IMR-90 (cell line): ENCODE data around the gene NQO2. TPM values are rescaled to one million over a fixed set of nuclear protein-coding genes. Genes with fewer than 3 reads are reported as not detected.

Experiments used
- ATAC-seq: fragments of 200-7000 bp; cut with Tn5 transposase; 2 replicates; pipeline ENCODE4 v1.9.1; 2020; ENCODE audit warnings: low read depth, mild to moderate bottlenecking, moderate library complexity
- BruUV-seq: library from RNA; stranded (reverse); fragments of 400-500 nt; replicated peaks from 2 replicates; lab custom pipeline; 2021; lab: Mats Ljungman, UMichigan
- CTCF ChIA-PET: fragments of 300-600 bp; formaldehyde crosslinking; extraction: SDS; loops from one replicate; lab custom pipeline; 2021; ENCODE audit warnings: antibody characterized with exemption; lab: Yijun Ruan, JAX
- POLR2A ChIA-PET: fragments of 300-600 bp; sonication (Branson Sonifier 250); formaldehyde crosslinking; loops from one replicate; lab custom pipeline; 2022; ENCODE audit warnings: antibody characterized with exemption; ENCODE audit not compliant: unreplicated experiment; lab: Charles Lee
- DNase-seq: peaks from one replicate; pipeline ENCODE4 v3.0.0; 2013
- H2AFZ ChIP-seq: replicated peaks from 2 replicates; pipeline ENCODE3; 2013; ENCODE audit warnings: low read length, mild to moderate bottlenecking; ENCODE audit not compliant: poor library complexity
- H2AK5ac ChIP-seq: 2 replicates; pipeline ENCODE4 v1.6.1; 2013; ENCODE audit warnings: low read depth, low read length, inconsistent platforms
- H2AK9ac ChIP-seq: replicated peaks from 2 replicates; pipeline ENCODE3; 2013; ENCODE audit warnings: mild to moderate bottlenecking, low read depth, low read length, moderate library complexity; ENCODE audit not compliant: poor library complexity
- H2BK120ac ChIP-seq: 2 replicates; pipeline ENCODE4 v1.6.1; 2013; ENCODE audit warnings: low read depth, low read length, inconsistent platforms
- H2BK15ac ChIP-seq: 3 replicates; pipeline ENCODE4 v1.6.1; 2013; ENCODE audit warnings: low read depth, low read length, inconsistent platforms
- H2BK20ac ChIP-seq: 2 replicates; pipeline ENCODE4 v1.6.1; 2013; ENCODE audit warnings: low read depth, mild to moderate bottlenecking, inconsistent platforms, low read length, moderate library complexity
- H2BK5ac ChIP-seq: 2 replicates; pipeline ENCODE4 v1.6.1; 2013; ENCODE audit warnings: mild to moderate bottlenecking, low read depth, low read length, inconsistent platforms; ENCODE audit not compliant: poor library complexity, severe bottlenecking
- H3K14ac ChIP-seq: replicated peaks from 2 replicates; pipeline ENCODE4 v1.6.1; 2013; ENCODE audit warnings: low read depth, low read length, inconsistent platforms
- H3K18ac ChIP-seq: 2 replicates; pipeline ENCODE4 v1.6.1; 2013; ENCODE audit warnings: low read depth, low read length, control low read depth
- H3K23ac ChIP-seq: 2 replicates; pipeline ENCODE4 v1.6.1; 2013; ENCODE audit warnings: low read depth, low read length, inconsistent platforms
- H3K27ac ChIP-seq: 2 replicates; pipeline ENCODE4 v1.5.1; 2013; ENCODE audit warnings: mild to moderate bottlenecking, control low read depth, low read length; ENCODE audit not compliant: insufficient read depth
- H3K27me3 ChIP-seq: 2 replicates; pipeline ENCODE4 v1.6.1; 2013; ENCODE audit warnings: low read length; ENCODE audit not compliant: control insufficient read depth, insufficient read depth
- H3K36me3 ChIP-seq: 2 replicates; pipeline ENCODE4 v1.6.1; 2013; ENCODE audit warnings: low read length, mixed read lengths; ENCODE audit not compliant: control insufficient read depth, insufficient read depth
- H3K4ac ChIP-seq: 2 replicates; pipeline ENCODE4 v1.6.1; 2013; ENCODE audit warnings: low read depth, low read length, inconsistent platforms
- H3K4me1 ChIP-seq: 2 replicates; pipeline ENCODE4 v1.6.1; 2013; ENCODE audit warnings: low read length, mixed read lengths; ENCODE audit not compliant: control insufficient read depth, insufficient read depth
- H3K4me2 ChIP-seq: 2 replicates; pipeline ENCODE4 v1.6.1; 2013; ENCODE audit warnings: low read depth, mild to moderate bottlenecking, control low read depth, low read length, moderate library complexity
- H3K4me3 ChIP-seq: 2 replicates; pipeline ENCODE4 v1.5.1; 2013; ENCODE audit warnings: low read depth, mild to moderate bottlenecking, control low read depth, low read length, moderate library complexity; ENCODE audit not compliant: insufficient read depth
- H3K56ac ChIP-seq: 2 replicates; pipeline ENCODE4 v1.6.1; 2013; ENCODE audit warnings: low read length, inconsistent platforms; ENCODE audit not compliant: insufficient read depth; ENCODE audit errors: extremely low read depth
- H3K79me1 ChIP-seq, 2 experiments: 2 replicates each; pipeline ENCODE4 v1.6.1; 2013; ENCODE audit warnings: low read length in 2 of 2, inconsistent platforms in 1 of 2, low read depth in 1 of 2
- H3K9ac ChIP-seq: 2 replicates; pipeline ENCODE4 v1.6.1; 2013; ENCODE audit warnings: low read depth, low read length, control low read depth
- H3K9me1 ChIP-seq: 2 replicates; pipeline ENCODE4 v1.6.1; 2013; ENCODE audit warnings: low read length, inconsistent platforms; ENCODE audit not compliant: insufficient read depth
- H3K9me3 ChIP-seq: 2 replicates; pipeline ENCODE4 v1.6.1; 2013; ENCODE audit warnings: low read length; ENCODE audit not compliant: control insufficient read depth, insufficient read depth
- H4K20me1 ChIP-seq: 2 replicates; pipeline ENCODE4 v1.6.1; 2013; ENCODE audit warnings: low read length, inconsistent platforms; ENCODE audit not compliant: insufficient read depth
- H4K5ac ChIP-seq: 2 replicates; pipeline ENCODE4 v1.6.1; 2013; ENCODE audit warnings: mild to moderate bottlenecking, low read depth, low read length, control low read depth
- H4K8ac ChIP-seq, 2 experiments: 2 replicates each; pipeline ENCODE4 v1.6.1; 2013; ENCODE audit warnings: low read depth in 2 of 2, low read length in 2 of 2, control low read depth in 1 of 2, inconsistent platforms in 1 of 2
- H4K91ac ChIP-seq: 2 replicates; pipeline ENCODE4 v1.6.1; 2013; ENCODE audit warnings: low read depth, low read length, inconsistent platforms; ENCODE audit not compliant: insufficient read depth
- CHD1 ChIP-seq: IDR thresholded peaks from 2 replicates; pipeline ENCODE4 v1.6.1; 2012; ENCODE audit warnings: low read depth, low read length, improper control_type of control experiment
- FOS ChIP-seq: fragments of 150-350 bp; IDR thresholded peaks from 2 replicates; pipeline ENCODE4 v1.6.1; 2016; ENCODE audit warnings: low read depth, low read length
- MAZ ChIP-seq: IDR thresholded peaks from 2 replicates; pipeline ENCODE4 v1.6.1; 2012; ENCODE audit warnings: low read depth, mild to moderate bottlenecking, low read length, improper control_type of control experiment, moderate library complexity, borderline replicate concordance
- WGBS, 2 experiments: methylation state at CpG; one replicate each; pipeline versions ENCODE4 v1.1.5 to v1.1.7; 2013; ENCODE audit warnings: missing lambda C conversion rate in 2 of 2; ENCODE audit not compliant: insufficient read length in 1 of 2; ENCODE audit errors: extremely low coverage in 2 of 2; 5-methylcytosine and 5-hydroxymethylcytosine counted together
- dilution Hi-C: fragments of 300-500 bp; cut with HindIII; formaldehyde crosslinking; loops from one replicate; pipeline ENCODE4 v1.14.3; 2018; ENCODE audit warnings: low sequenced_read_pairs; ENCODE audit not compliant: unreplicated experiment
- in situ Hi-C: fragments of 300-500 bp; cut with MboI; formaldehyde crosslinking; loops from 3 replicates; pipeline ENCODE4 v1.14.3; 2019; ENCODE audit warnings: low sequenced_read_pairs, inconsistent platforms, mixed read lengths
- intact Hi-C: fragments of 100-400 bp; cut with micrococcal nuclease; formaldehyde crosslinking; loops from 2 replicates; pipeline ENCODE4 v1.10.0; 2022
- polyA plus RNA-seq, 3 experiments: library from polyadenylated mRNA; depleted of rRNA; stranded (reverse); fragments of >200 nt; gene quantifications; 2 replicates each; pipeline ENCODE4 v1.2.3, GENCODE V29; 2012; ENCODE audit warnings: low replicate concordance in 1 of 3
- total RNA-seq: library from RNA; depleted of rRNA; stranded (reverse); fragments of >200 nt; gene quantifications from 2 replicates; pipeline ENCODE4 v1.2.3, GENCODE V29; 2012
- TF ChIP-seq, protein P1 (sequence below): fragments of 150-350 bp; IDR thresholded peaks from 2 replicates; pipeline ENCODE4 v1.6.1; 2016; ENCODE audit warnings: low read depth, mild to moderate bottlenecking, low read length, moderate library complexity, borderline replicate concordance
- TF ChIP-seq, protein P2 (sequence below): conservative IDR thresholded peaks from 2 replicates; pipeline ENCODE4 v1.5.1; 2012; ENCODE audit warnings: mild to moderate bottlenecking, low read depth, low read length, improper control_type of control experiment

Gene NQO2
- total and polyA plus RNA-seq, 2 of the 4 experiments (the other 2 are of a cell fraction) = 42.5 to 72.1 TPM

DNA sequence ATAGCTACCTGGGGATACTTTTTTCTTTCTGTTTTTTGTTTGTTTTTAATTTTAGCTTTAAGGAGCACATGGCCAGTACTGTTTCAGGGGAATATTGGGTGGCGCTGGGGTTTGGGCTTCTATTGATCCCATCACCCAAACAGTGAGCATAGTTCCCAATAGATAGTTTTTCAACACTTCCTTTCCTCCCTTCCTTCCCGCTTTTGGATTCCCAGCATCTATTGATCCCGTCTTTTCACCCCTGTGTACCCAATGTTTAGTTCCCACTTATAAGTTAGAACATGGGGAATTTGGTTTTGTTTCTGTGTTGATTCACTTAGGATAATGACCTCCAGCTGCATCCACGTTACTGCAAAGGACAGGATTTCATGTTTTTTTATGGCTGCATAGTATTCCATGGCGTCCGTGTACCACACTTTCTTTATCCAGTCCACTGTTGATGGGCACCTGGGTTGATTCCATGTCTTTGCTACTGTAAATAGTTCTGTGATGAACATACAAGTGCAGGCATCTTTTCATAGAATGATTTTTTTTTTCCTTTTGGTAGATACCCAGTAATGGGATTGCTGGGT lies 20.1 kb downstream of the NQO2 start:
- no peak for DNase-seq
- Histone ChIP-seq H2BK15ac (no peak overlapping the region; the same call in 2 of the 3 replicates), H3K9me3 (no peaks in the 10 kb centered on the region), H3K56ac (no peak overlapping the region), H4K5ac (no peak overlapping the region), H3K79me1 (peaks cover 16 to 26% of the 10 kb centered on the region in 2 experiments), H2BK20ac (no peak overlapping the region), H3K23ac (no peak overlapping the region), H2AK5ac (no peak overlapping the region), H3K4me2 (no peak overlapping the region), H2BK5ac (no peak overlapping the region), H3K27ac (no peak overlapping the region), H3K18ac (no peak overlapping the region), H3K27me3 (no peaks in the 10 kb centered on the region), H3K4me1 (peaks cover 9% of the 10 kb centered on the region), H4K20me1 (no peaks in the 10 kb centered on the region), H3K9me1 (peaks cover 13% of the 10 kb centered on the region; the same call in 1 of the 2 replicates), H3K4ac (no peak overlapping the region), H3K36me3 (peaks cover 18% of the 10 kb centered on the region), H2BK120ac (no peak overlapping the region), H2AK9ac (no peak overlapping the region), H4K91ac (no peak overlapping the region), H3K14ac (no peak overlapping the region), H4K8ac (no peak overlapping the region), H3K9ac (no peak overlapping the region), H3K4me3 (no peak overlapping the region), H2AFZ (no peak overlapping the region)
- no TSS peak for BruUV-seq
- no peak for ATAC-seq
- dilution Hi-C loops (no loop called here), in situ Hi-C loops (no loop called here), intact Hi-C loops (no loop called here)
- POLR2A ChIA-PET = no interaction called here
- no CpG with 5 or more reads among the region's 6 CpGs for WGBS, 2 experiments
- TF ChIP-seq, protein P1, sequence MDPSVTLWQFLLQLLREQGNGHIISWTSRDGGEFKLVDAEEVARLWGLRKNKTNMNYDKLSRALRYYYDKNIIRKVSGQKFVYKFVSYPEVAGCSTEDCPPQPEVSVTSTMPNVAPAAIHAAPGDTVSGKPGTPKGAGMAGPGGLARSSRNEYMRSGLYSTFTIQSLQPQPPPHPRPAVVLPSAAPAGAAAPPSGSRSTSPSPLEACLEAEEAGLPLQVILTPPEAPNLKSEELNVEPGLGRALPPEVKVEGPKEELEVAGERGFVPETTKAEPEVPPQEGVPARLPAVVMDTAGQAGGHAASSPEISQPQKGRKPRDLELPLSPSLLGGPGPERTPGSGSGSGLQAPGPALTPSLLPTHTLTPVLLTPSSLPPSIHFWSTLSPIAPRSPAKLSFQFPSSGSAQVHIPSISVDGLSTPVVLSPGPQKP = no peak
- no peak for TF ChIP-seq FOS
- TF ChIP-seq, protein P2, sequence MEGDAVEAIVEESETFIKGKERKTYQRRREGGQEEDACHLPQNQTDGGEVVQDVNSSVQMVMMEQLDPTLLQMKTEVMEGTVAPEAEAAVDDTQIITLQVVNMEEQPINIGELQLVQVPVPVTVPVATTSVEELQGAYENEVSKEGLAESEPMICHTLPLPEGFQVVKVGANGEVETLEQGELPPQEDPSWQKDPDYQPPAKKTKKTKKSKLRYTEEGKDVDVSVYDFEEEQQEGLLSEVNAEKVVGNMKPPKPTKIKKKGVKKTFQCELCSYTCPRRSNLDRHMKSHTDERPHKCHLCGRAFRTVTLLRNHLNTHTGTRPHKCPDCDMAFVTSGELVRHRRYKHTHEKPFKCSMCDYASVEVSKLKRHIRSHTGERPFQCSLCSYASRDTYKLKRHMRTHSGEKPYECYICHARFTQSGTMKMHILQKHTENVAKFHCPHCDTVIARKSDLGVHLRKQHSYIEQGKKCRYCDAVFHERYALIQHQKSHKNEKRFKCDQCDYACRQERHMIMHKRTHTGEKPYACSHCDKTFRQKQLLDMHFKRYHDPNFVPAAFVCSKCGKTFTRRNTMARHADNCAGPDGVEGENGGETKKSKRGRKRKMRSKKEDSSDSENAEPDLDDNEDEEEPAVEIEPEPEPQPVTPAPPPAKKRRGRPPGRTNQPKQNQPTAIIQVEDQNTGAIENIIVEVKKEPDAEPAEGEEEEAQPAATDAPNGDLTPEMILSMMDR = no peak
- no peak for TF ChIP-seq CHD1
- TF ChIP-seq MAZ = no peak
- CTCF ChIA-PET = interaction anchor here (1.2 to 1.9 kb wide), 2 partner anchors 10 to 18 kb away, joined by 4 to 9 read pairs; no protein-coding TSS in a partner anchor
